Measurements from ENCODE around the gene CDC14A. TPM values are rescaled to one million over a fixed set of nuclear protein-coding genes. Genes with fewer than 3 reads are reported as not detected.
A peak's percentile ranks its signal among the peaks of the same experiment; 100 is the strongest.

Gene CDC14A
- total RNA-seq, 1 experiment from 2014 or later, result 11.1 TPM

GRCh38 chr1:100539836-100540536 is 187.7 kb downstream of the CDC14A start (continued):
- TF ChIP-seq HMGXB4 (CRISPR knock-in tag; IDR thresholded peaks at IDR 0.05) (peak; percentile 94), PRDM15 (CRISPR knock-in tag; IDR thresholded peaks at IDR 0.05) (peak; percentile 53), NFYB (CRISPR knock-in tag; conservative IDR thresholded peaks at IDR 0.05; ENCODE audit: low read depth) (peak; percentile 27; the same call in 1 of the 2 replicates), ZNF138 (CRISPR knock-in tag; conservative IDR thresholded peaks at IDR 0.05) (peak; percentile 73), ATF1 (CRISPR knock-in tag; IDR thresholded peaks at IDR 0.05) (peak; percentile 84), GABPB1 (CRISPR knock-in tag; IDR thresholded peaks at IDR 0.05) (no peak), JAZF1 (CRISPR knock-in tag; IDR thresholded peaks at IDR 0.05) (no peak), PRRX2 (CRISPR knock-in tag; IDR thresholded peaks at IDR 0.05) (no peak), ELF4 (CRISPR knock-in tag; IDR thresholded peaks at IDR 0.05; ENCODE audit: low read depth) (0 out of 2 replicates have a peak, but pooled peaks have one; percentile 78), ZNF281 (CRISPR knock-in tag; IDR thresholded peaks at IDR 0.05) (peak; percentile 76), NFATC4 (CRISPR knock-in tag; IDR thresholded peaks at IDR 0.05) (no peak), ZSCAN18 (CRISPR knock-in tag; IDR thresholded peaks at IDR 0.05) (no peak), ZNF121 (CRISPR knock-in tag; IDR thresholded peaks at IDR 0.05) (0 out of 2 replicates have a peak, but pooled peaks have one; percentile 12), SOX15 (CRISPR knock-in tag; IDR thresholded peaks at IDR 0.05) (no peak), ETV6 (CRISPR knock-in tag; IDR thresholded peaks at IDR 0.05) (peak; percentile 93), ZNF232 (CRISPR knock-in tag; IDR thresholded peaks at IDR 0.05) (peak; percentile 85; the same call in 1 of the 2 replicates), GTF2I (CRISPR knock-in tag; conservative IDR thresholded peaks at IDR 0.05) (no peak), ZNF416 (CRISPR knock-in tag; IDR thresholded peaks at IDR 0.05) (no peak), RELA (CRISPR knock-in tag; IDR thresholded peaks at IDR 0.05; ENCODE audit: borderline replicate concordance) (peak; percentile 70; the same call in 1 of the 2 replicates), USF2 (CRISPR knock-in tag; IDR thresholded peaks at IDR 0.05) (peak; percentile 38; the same call in 1 of the 2 replicates), GRHL2 (CRISPR knock-in tag; IDR thresholded peaks at IDR 0.05; ENCODE audit: insufficient replicate concordance, severe bottlenecking) (no peak), SP1 (CRISPR knock-in tag; conservative IDR thresholded peaks at IDR 0.05) (peak; percentile 27), CREB1 (CRISPR knock-in tag; IDR thresholded peaks at IDR 0.05) (peak; percentile 74), ZNF219 (CRISPR knock-in tag; IDR thresholded peaks at IDR 0.05; ENCODE audit: borderline replicate concordance) (peak; percentile 0; the same call in 1 of the 2 replicates)
